MV-4-11 (cell line): ENCODE results near the gene FKBP4.

Experiments
- DNase-seq: peaks from one replicate; lab custom pipeline; 2025; lab: John Stamatoyannopoulos, UW

Gene FKBP4

DNA sequence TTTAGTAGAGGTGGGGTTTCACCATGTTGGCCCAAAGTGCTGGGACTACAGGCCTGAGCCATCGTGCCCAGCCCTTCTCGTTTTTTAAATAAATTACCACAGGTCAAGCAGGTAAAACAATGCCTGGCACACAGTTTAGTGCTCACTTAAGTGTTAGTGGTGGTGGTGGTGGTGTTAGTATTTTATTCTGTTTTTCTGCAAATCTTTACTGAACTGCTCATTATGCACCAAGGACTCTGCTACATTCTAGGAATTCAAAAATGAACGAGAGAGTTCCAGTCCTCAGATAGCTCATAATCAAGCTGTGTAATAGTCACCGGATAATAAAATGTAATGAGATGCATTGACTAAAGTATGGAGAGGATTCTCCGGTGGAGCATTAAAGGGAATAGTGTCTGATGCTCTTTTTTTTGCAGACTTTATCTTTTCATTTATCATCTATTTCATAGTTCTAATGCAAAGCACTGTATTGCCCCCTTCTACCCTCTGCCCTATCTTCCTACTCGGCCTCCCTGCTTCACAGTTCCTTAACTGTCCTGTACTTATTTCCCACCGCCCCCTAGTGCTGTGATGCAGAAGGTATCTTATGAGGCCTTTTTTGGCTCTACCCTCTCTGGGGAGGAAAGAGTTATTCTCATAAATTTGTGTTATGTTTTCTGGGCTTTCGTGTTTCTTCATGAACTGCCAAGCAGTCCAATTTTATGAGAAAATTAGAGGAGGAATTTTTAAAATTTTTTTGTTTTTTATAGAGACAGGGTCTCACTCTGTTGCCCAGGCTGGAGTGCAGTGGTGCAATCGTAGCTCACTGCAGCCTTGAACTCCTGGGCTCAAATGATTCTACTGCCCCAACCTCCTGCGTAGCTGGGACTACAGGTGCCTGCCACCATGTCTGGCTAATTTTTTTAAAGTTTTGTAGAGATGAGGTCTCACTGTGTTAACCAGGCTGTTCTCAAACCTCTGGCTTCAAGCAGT, 18.7 kb downstream of the FKBP4 start:
- peak; percentile 80 for DNase-seq

DNA sequence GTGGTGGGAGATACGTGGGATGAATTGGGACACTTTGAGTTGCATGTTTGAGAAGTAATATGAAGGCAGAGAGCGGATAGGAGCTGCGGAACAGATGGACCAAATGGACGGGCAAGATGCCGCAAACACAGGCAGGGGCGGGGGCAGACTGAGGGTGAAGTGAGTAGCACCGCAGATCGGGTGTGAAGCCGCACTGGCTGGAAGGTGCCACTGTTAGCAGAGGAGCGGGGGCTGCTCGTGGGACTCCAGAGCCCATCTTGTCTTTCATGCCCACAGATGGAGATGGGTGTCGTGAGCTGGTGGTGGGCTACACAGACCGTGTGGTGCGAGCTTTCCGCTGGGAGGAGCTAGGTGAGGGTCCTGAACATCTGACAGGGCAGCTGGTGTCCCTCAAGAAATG, 25.0 kb downstream of the FKBP4 start:
- no peak for DNase-seq

DNA sequence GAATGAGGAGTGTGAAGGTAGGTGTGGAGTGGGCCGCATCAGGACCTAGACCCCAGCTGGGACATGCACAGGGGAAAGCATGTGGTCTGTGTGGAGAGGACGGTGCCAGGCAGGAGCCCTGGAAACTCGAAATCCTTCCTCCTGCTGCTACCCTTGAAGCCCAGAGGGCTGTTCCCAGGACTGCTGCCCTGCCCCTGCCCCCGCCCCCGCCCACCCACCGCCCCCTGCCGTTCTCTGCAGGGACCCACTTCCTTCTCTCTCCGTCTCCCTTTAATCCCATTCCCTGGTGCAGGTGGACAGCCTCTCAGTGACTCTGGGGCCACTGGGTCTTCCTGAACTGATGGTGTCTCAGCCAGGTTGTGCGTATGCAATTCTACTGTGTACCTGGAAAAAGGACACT, 25.7 kb downstream of the FKBP4 start:
- DNase-seq = no peak

- DNase-seq = no peak
These were observed 28.7 kb downstream of the FKBP4 start for GRCh38 chr12:2823483-2823882.

GRCh38 chr12:2824541-2824940, 29.8 kb downstream of the FKBP4 start:
- DNase-seq = no peak

DNA sequence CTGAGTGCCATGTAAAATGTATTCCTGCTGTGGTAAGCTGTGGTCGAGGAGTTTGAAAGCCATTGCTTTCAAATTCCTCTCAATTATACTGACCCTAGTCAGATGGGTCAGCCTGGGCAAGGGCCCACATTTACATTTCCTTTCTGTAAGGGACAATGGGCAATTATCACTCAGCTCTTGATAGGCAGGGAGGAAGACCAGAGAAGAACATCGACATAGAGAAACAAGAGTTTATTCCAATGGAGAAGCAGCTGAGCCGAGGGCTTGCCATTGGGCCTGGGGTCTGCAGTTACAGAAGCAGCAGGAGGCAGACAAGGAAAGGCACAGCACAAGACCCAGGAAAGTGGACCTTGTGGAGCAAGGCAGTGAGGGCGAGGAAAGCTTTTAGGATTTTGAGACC, 30.4 kb downstream of the FKBP4 start:
- no peak for DNase-seq

DNA sequence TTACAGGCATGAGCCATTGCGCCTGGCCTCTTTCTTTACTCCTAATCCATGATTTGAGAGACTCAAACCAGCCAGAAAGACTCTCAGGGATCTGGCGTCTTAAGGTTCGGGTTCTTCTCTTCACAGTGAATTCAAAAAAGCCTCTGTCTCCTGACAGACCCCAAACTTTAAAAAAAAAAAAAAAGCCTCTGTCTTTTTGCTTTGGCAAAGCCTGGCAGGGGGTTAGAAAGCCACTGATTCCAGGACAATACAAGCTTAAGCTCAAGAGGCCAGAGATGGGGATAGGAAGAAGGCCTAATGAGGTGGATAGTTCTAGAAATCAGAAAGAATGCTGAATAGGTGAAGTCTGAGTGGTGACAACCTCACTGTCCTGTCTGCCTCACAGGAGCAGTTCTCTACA, 31.3 kb downstream of the FKBP4 start:
- no peak for DNase-seq

- DNase-seq = no peak
These were observed 32.1 kb downstream of the FKBP4 start for GRCh38 chr12:2826721-2827515.

GRCh38 chr12:2829275-2829674, 34.5 kb downstream of the FKBP4 start:
- no peak for DNase-seq

- no peak for DNase-seq
These were observed 37.9 kb downstream of the FKBP4 start for GRCh38 chr12:2832550-2833127.

DNA sequence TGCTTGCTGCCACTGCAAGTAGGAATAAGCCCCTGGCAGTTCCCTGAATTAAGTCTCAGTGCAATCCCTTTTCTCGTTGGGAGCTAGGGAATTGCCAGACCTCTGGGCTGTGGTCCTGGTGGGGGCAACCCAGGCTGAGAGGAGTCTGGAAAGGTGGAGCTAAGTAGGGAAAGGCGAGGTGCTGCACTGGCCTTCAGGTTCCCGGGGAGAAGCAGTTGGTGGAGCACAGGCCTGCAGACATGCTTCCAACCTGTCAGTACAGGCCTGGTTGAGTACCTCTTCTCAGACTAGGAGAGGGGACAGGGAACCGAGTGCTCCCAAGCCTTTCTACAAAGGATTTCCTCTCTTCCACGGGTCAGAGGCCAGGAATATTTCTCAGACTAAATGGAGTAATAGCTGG, 38.6 kb downstream of the FKBP4 start:
- no peak for DNase-seq

- DNase-seq = no peak
These were observed 39.0 kb downstream of the FKBP4 start for GRCh38 chr12:2833810-2834209.

GRCh38 chr12:2834581-2835491, 40.1 kb downstream of the FKBP4 start, which contains the start of gene NRIP2:
TSS of gene NRIP2 (minus strand) at chr12:2835035. CDS start at chr12:2834983, 52 bp downstream.
- no peak for DNase-seq

- no peak for DNase-seq
These were observed 41.1 kb downstream of the FKBP4 start for GRCh38 chr12:2835691-2836403.

- peak; percentile 87 for DNase-seq
These were observed 41.8 kb downstream of the FKBP4 start for GRCh38 chr12:2836574-2836973.

- no peak for DNase-seq
These were observed 46.4 kb downstream of the FKBP4 start for GRCh38 chr12:2841056-2841650.

DNA sequence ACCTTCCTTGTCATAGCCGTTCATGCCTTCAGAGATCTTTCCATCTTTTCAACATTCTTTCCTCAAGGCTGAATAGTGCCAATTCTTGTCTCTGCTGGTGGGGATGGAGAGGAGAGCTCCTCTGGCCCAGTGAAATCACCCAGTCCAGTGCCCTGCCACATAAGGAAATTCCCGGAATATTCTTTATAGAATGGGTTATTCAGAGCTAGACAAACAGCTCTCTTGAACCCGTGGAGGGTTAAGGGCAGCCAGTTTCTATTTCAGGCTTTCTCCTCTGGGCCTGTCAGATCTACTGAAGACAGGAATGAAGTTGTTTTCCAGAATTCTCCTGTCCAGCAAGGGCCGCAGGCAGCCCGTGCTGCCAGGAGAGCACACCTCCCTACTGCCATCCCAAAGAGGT, 48.2 kb downstream of the FKBP4 start:
- DNase-seq = no peak

GRCh38 chr12:2844786-2845185, 50.0 kb downstream of the FKBP4 start:
- DNase-seq = no peak

DNA sequence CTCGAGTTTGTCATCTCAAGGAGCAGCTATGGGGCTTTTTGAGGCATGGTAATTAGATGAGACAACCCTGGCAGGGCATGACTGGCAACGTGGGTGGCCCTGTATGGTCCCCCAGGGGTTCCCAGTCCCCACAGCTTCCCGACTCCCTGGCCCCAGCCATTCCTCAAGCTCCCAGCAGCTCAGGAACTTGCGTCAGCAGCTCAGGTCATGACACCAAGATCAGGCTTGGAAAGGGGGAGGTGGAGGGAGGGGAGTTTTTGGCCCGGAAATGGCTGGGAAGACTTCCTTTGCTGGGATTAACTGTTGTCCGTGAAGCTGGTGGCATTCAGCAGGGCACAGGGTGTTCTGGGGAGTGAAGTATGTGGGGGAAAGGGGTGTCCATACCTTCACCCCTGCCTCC, 50.5 kb downstream of the FKBP4 start:
- no peak for DNase-seq

GRCh38 chr12:2851931-2852330, 57.2 kb downstream of the FKBP4 start:
- DNase-seq = peak; percentile 55
